ENCODE measurements around the gene ZNF576.

DNA sequence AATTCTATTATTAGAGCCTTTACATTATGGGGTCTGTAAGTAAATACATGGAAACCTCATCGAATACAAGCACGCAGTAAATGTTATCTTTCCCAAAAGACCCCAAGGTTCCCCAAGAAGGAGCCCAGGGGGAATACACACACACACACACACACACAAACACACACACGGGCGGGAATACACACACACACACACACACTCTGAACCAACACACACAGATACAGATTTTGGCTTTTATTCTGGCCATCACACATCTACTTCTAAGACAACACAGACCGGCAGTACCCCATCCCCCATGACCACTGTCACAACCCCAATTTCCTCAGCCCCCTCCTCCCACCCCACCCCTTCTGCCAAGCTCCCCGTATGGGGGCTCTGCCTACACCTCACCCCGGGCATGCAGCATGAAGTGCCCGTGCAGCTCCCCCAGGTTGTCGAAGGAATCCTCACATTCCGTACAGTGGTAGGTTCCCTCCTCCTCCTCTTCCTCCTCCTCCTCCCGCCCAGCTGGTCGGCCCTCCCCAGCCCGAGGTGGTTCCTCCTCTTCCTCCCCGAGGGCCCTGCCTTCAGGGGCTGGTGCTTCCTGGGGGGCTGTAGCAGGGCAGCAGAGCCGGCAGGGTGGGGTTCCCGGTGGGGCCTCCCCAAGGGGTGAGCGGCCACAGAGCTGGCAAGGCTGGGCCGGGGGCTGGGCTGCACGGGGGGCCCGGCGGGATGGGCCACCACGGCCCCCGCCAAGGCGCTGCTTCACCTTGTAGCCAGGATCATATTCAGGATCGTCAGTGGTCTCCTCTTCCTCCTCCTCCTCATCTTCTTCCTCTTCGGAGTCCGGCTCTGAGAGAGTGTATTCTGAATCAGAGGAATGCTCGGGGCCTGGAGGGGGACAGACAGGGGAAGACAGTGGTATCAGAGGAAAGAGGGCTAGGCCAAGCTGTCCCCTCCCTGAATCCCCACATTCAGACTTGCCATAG, 11.1 kb downstream of the ZNF576 start:
- TF ChIP-seq ELF4 (IDR thresholded peaks at IDR 0.05) (no peak), ARNT (IDR thresholded peaks at IDR 0.05) (no peak), TARDBP (IDR thresholded peaks at IDR 0.05) (no peak), L3MBTL2 (conservative IDR thresholded peaks at IDR 0.05) (no peak), BHLHE40 (IDR thresholded peaks at IDR 0.05; ENCODE audit: borderline replicate concordance) (no peak), ZNF384 (IDR thresholded peaks at IDR 0.05) (no peak), FOXK2 (IDR thresholded peaks at IDR 0.05) (no peak)
